Progenitor cell of endocrine pancreas (in vitro differentiated cells): ENCODE results near the gene SFTA2. TPM values are rescaled to one million over a fixed set of nuclear protein-coding genes. Genes with fewer than 3 reads are reported as not detected.
A peak's percentile ranks its signal among the peaks of the same experiment; 100 is the strongest.

ENCODE experiments used
- DNase-seq: peaks from one replicate; pipeline ENCODE4 v3.0.0; 2021; ENCODE audit warnings: low spot score; ENCODE audit not compliant: unreplicated experiment
- H3K27ac Mint-ChIP-seq: 2 replicates; pipeline ENCODE4 v1.8.0; 2021; ENCODE audit warnings: mild to moderate bottlenecking, moderate library complexity, mixed read lengths
- H3K27me3 Mint-ChIP-seq: 2 replicates; pipeline ENCODE4 v1.8.0; 2021; ENCODE audit warnings: mixed read lengths
- H3K36me3 Mint-ChIP-seq: 2 replicates; pipeline ENCODE4 v1.8.0; 2022; ENCODE audit warnings: mixed read lengths; ENCODE audit not compliant: insufficient read depth
- H3K4me1 Mint-ChIP-seq: 2 replicates; pipeline ENCODE4 v1.8.0; 2021; ENCODE audit warnings: low read depth, mixed read lengths
- H3K4me3 Mint-ChIP-seq: 2 replicates; pipeline ENCODE4 v1.8.0; 2021; ENCODE audit warnings: low read depth, mild to moderate bottlenecking, moderate library complexity, mixed read lengths
- H3K9me3 Mint-ChIP-seq: 2 replicates; pipeline ENCODE4 v1.8.0; 2021; ENCODE audit warnings: low read depth, mixed read lengths
- total RNA-seq: library from RNA; stranded (reverse); gene quantifications from 2 replicates; pipeline ENCODE4 v1.2.1, GENCODE V29; 2021
- TF ChIP-seq, protein P1 (sequence below): fragments of 200-600 bp; sonication (generic); IDR thresholded peaks from one replicate; pipeline ENCODE4 v1.5.0; 2021; ENCODE audit warnings: antibody characterized with exemption, mild to moderate bottlenecking; ENCODE audit not compliant: unreplicated experiment

SFTA2 gene
- total RNA-seq, 1 donor from 2014 or later, result 2.6 TPM

DNA sequence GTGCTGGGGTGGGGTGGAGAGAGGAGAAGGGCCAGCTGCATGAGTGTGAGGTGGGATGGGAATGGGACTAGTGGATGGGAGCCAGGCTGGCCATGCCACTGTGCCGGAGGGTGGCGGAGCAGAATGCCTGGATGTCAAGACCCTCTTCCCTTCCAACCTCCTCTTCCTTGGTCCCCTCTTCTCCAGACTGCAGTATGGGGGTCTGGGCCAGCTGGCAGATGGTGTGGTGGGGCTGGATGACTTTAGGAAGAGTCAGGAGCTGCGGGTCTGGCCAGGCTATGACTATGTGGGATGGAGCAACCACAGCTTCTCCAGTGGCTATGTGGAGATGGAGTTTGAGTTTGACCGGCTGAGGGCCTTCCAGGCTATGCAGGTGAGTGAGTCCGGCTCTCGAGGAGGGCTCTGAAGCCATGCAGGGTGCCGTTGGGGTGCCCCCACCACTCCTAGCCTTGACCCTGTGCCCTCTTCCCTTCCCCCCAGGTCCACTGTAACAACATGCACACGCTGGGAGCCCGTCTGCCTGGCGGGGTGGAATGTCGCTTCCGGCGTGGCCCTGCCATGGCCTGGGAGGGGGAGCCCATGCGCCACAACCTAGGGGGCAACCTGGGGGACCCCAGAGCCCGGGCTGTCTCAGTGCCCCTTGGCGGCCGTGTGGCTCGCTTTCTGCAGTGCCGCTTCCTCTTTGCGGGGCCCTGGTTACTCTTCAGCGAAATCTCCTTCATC is 40.0 kb downstream of the SFTA2 start:
- no peak overlapping the region for H3K27ac Mint-ChIP-seq
- no peak for DNase-seq
- H3K36me3 Mint-ChIP-seq, result peaks cover 23% of the 10 kb centered on the region

GRCh38 chr6:30891450-30891723 is 40.6 kb downstream of the SFTA2 start:
- no peak for DNase-seq
- Mint-ChIP-seq H3K9me3 (no peaks in the 10 kb centered on the region), H3K4me1 (peaks cover 6% of the 10 kb centered on the region), H3K4me3 (no peak overlapping the region), H3K27ac (no peak overlapping the region), H3K27me3 (no peaks in the 10 kb centered on the region), H3K36me3 (peaks cover 23% of the 10 kb centered on the region)
- TF ChIP-seq, protein P1, sequence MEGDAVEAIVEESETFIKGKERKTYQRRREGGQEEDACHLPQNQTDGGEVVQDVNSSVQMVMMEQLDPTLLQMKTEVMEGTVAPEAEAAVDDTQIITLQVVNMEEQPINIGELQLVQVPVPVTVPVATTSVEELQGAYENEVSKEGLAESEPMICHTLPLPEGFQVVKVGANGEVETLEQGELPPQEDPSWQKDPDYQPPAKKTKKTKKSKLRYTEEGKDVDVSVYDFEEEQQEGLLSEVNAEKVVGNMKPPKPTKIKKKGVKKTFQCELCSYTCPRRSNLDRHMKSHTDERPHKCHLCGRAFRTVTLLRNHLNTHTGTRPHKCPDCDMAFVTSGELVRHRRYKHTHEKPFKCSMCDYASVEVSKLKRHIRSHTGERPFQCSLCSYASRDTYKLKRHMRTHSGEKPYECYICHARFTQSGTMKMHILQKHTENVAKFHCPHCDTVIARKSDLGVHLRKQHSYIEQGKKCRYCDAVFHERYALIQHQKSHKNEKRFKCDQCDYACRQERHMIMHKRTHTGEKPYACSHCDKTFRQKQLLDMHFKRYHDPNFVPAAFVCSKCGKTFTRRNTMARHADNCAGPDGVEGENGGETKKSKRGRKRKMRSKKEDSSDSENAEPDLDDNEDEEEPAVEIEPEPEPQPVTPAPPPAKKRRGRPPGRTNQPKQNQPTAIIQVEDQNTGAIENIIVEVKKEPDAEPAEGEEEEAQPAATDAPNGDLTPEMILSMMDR, result no peak

More for the DNA sequence above, 40.0 kb downstream of the SFTA2 start:
- Mint-ChIP-seq H3K4me1 (peaks cover under 1% of the 10 kb centered on the region), H3K4me3 (no peak overlapping the region), H3K9me3 (no peaks in the 10 kb centered on the region), H3K27me3 (no peaks in the 10 kb centered on the region)
- TF ChIP-seq, protein P1, result no peak

GRCh38 chr6:30890646-30891449 is 41.1 kb downstream of the SFTA2 start:
- H3K9me3 Mint-ChIP-seq, result no peaks in the 10 kb centered on the region
- H3K36me3 Mint-ChIP-seq, result peaks cover 22% of the 10 kb centered on the region
- H3K27ac Mint-ChIP-seq, result no peak overlapping the region
- peaks cover 12% of the 10 kb centered on the region for H3K4me1 Mint-ChIP-seq
- DNase-seq, result no peak
- TF ChIP-seq, protein P1, result no peak
- no peaks in the 10 kb centered on the region for H3K27me3 Mint-ChIP-seq
- H3K4me3 Mint-ChIP-seq, result no peak overlapping the region

DNA sequence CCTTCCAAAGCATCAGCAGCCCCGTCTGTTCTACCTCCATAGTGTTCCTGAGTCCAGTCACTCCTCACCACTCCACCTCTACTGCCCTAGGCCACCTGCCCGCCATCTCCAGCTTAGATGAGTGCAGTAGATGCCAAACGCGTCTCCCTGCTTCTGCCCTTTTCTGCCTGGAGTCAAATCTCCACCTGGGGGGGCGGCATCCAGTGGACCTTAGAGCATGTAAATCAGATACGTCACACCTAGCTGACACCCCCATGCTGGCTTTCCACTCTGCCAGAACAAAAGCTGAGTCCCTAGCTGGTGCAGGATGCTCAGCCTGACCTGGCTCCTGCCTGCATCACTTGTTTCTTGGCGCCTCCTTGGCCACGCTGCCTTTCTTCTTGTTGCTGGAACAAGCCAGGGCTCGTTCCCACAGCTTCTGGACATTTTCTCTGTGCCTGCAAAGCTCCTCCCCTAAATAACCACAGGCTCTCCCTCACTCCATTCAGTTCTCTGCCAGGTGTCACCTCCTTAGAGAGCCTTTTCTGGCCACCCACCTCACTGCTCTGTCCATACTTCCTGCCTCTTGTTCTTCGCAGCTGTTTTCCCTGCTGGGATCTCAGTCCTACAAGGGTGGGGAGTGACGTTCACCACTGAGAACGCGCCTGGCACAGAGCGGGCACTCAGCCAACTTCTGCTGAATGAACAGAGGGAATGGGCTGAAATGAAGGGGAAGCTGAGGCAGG is 41.9 kb downstream of the SFTA2 start:
- H3K36me3 Mint-ChIP-seq, result peaks cover 18% of the 10 kb centered on the region
- peaks cover 19% of the 10 kb centered on the region for H3K4me1 Mint-ChIP-seq
- H3K4me3 Mint-ChIP-seq, result no peak overlapping the region
- no peaks in the 10 kb centered on the region for H3K27me3 Mint-ChIP-seq
- H3K27ac Mint-ChIP-seq, result peak overlapping the region; percentile 43
- H3K9me3 Mint-ChIP-seq, result no peaks in the 10 kb centered on the region
- DNase-seq, result no peak
- TF ChIP-seq, protein P1, result no peak

DNA sequence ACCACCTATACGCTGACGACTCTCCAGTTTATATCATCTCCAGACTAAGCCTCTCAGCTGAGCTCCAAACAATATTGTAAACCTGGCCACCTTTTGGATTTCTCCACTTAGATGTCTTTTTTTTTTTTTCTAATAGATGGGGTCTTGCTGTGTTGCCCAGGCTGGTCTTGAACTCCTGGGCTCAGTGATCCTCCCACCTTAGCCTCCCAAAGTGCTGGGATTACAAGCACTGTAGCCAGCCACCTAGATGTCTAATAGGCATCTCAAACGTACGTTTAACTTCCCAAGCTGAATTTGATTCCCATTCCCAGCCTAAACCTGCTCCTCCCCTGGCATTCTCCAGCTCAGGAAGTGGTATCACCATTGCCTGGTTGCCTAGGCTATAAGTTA is 42.5 kb downstream of the SFTA2 start:
- H3K4me1 Mint-ChIP-seq, result peaks cover 19% of the 10 kb centered on the region
- H3K27ac Mint-ChIP-seq, result peak overlapping the region; percentile 43
- H3K36me3 Mint-ChIP-seq, result peaks cover 14% of the 10 kb centered on the region
- H3K9me3 Mint-ChIP-seq, result no peaks in the 10 kb centered on the region
- DNase-seq, result no peak
- no peaks in the 10 kb centered on the region for H3K27me3 Mint-ChIP-seq
- H3K4me3 Mint-ChIP-seq, result no peak overlapping the region
- TF ChIP-seq, protein P1, result no peak
